ENCODE results near the gene AGBL1. TPM values are rescaled to one million over a fixed set of nuclear protein-coding genes. Genes with fewer than 3 reads are reported as not detected.

AGBL1 gene
- total and polyA plus RNA-seq, 2 donors (not counting 1 experiment from before 2014, with no cell fraction given) = not detected

DNA sequence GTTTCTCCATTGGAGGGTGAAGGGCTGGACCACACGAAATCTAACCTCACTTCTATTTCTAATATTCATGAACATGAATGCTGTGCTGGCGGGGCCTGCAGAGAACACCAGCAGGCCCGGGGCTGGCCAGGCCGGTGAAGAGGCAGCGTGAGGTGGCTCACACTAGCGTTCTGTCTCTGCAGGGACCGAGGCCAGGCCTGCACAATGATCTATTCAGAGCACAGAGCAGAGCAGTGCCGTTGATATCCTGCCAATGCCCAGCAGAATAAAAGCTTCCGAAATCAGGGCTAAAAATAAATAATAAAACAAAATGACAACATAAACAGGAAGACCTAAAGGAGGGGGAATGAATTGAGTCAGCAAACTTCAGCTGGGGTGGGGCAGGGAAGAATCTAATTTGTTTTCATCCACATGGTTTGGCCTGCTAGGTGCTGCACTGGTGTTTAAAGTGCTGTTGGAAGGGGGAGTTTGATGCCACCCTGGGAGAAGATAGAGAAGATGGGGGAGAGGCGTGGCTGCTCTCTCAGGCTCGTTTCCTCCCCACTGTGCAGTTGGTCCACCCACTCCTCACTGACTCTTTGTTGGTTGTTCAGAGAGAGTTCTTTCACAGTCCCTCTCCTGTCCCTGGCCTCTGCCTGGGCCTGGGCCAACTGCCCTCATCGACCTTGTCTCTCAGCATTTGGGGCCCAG, 837.1 kb downstream of the AGBL1 start:
- Mint-ChIP-seq H3K27me3 (no peaks in the 10 kb centered on the region), H3K4me1 (no peaks in the 10 kb centered on the region), H3K27ac (no peak overlapping the region), H3K4me3 (no peak overlapping the region), H3K9me3 (ENCODE audit: insufficient read depth) (no peaks in the 10 kb centered on the region)
- Histone ChIP-seq H2AFZ (ENCODE audit: insufficient read depth, low read depth, low read length, poor library complexity, severe bottlenecking) (no peak overlapping the region), H3K79me2 (ENCODE audit: control insufficient read depth, insufficient read depth, low read length) (no peaks in the 10 kb centered on the region), H3K27ac (ENCODE audit: low read length in 2 of 2) (no peak overlapping the region), H3K9me3 (ENCODE audit: control extremely low read depth in 1 of 3, control insufficient read depth in 2 of 3, insufficient read depth in 1 of 3, low read length in 2 of 3) (peaks cover 0 to 3% (median 0%) of the 10 kb centered on the region in 3 donors), H4K20me1 (ENCODE audit: control insufficient read depth, insufficient read depth, low read length, poor library complexity, severe bottlenecking) (no peaks in the 10 kb centered on the region), H3K9ac (ENCODE audit: low read length) (no peak overlapping the region), H3K4me2 (replicated peaks; ENCODE audit: low read depth, low read length, poor library complexity, severe bottlenecking) (no peak overlapping the region), H3K4me3 (ENCODE audit: control extremely low read depth in 1 of 5, extremely low read depth in 1 of 5, insufficient read depth in 1 of 5, low read depth in 2 of 5, low read length in 4 of 5) (no peak overlapping the region), H3K27me3 (replicated peaks in 1 of 4; ENCODE audit: control extremely low read depth in 1 of 4, control insufficient read depth in 3 of 4, insufficient read depth in 4 of 4, low read length in 3 of 4) (no peaks in the 10 kb centered on the region), H3K4me1 (ENCODE audit: control insufficient read depth in 2 of 2, insufficient read depth in 2 of 2, low read length in 2 of 2) (no peaks in the 10 kb centered on the region), H3K36me3 (replicated peaks in 1 of 2; ENCODE audit: control extremely low read depth in 1 of 2, control insufficient read depth in 1 of 2, extremely low read depth in 1 of 2, insufficient read depth in 2 of 2, low read length in 1 of 2) (no peaks in the 10 kb centered on the region)
- WGBS (ENCODE audit: insufficient coverage) = 70% methylated on average over 7 of the region's 12 CpGs
- DNase-seq (no peak), ATAC-seq (ENCODE audit: low read depth) (no peak)
- CTCF ChIA-PET = no interaction called here
- intact Hi-C loops (cut with micrococcal nuclease) = loop anchor here (2.0 kb wide), 1 partner anchor 60 kb away; no protein-coding TSS in a partner anchor
- POLR2A ChIA-PET = no interaction called here
- TF ChIP-seq, protein P1, sequence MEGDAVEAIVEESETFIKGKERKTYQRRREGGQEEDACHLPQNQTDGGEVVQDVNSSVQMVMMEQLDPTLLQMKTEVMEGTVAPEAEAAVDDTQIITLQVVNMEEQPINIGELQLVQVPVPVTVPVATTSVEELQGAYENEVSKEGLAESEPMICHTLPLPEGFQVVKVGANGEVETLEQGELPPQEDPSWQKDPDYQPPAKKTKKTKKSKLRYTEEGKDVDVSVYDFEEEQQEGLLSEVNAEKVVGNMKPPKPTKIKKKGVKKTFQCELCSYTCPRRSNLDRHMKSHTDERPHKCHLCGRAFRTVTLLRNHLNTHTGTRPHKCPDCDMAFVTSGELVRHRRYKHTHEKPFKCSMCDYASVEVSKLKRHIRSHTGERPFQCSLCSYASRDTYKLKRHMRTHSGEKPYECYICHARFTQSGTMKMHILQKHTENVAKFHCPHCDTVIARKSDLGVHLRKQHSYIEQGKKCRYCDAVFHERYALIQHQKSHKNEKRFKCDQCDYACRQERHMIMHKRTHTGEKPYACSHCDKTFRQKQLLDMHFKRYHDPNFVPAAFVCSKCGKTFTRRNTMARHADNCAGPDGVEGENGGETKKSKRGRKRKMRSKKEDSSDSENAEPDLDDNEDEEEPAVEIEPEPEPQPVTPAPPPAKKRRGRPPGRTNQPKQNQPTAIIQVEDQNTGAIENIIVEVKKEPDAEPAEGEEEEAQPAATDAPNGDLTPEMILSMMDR (IDR thresholded peaks at IDR 0.05) = no peak

DNA sequence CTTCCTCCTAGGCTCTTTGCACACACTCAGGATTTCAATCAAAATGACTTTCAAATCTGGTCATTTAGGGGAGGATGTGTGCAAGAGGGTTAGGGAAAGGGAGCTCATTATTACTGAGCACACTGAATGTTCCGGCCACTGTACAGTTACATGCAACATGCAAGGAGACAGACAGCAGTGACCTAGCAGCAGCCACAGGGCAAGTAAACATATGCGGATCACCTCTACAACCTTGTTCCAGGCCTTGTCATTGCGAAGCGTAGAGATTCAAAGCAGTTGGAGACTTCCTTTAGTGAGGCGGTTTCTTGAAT, 837.6 kb downstream of the AGBL1 start:
- H3K4me1 Mint-ChIP-seq = no peaks in the 10 kb centered on the region
- Histone ChIP-seq H3K27me3 (replicated peaks in 1 of 4; ENCODE audit: control extremely low read depth in 1 of 4, control insufficient read depth in 3 of 4, insufficient read depth in 4 of 4, low read length in 3 of 4) (no peaks in the 10 kb centered on the region), H3K4me3 (ENCODE audit: control extremely low read depth in 1 of 5, extremely low read depth in 1 of 5, insufficient read depth in 1 of 5, low read depth in 2 of 5, low read length in 4 of 5) (no peak overlapping the region), H3K9me3 (ENCODE audit: control extremely low read depth in 1 of 3, control insufficient read depth in 2 of 3, insufficient read depth in 1 of 3, low read length in 2 of 3) (peaks cover 0 to 3% (median 0%) of the 10 kb centered on the region in 3 donors), H3K79me2 (ENCODE audit: control insufficient read depth, insufficient read depth, low read length) (no peaks in the 10 kb centered on the region), H3K36me3 (replicated peaks in 1 of 2; ENCODE audit: control extremely low read depth in 1 of 2, control insufficient read depth in 1 of 2, extremely low read depth in 1 of 2, insufficient read depth in 2 of 2, low read length in 1 of 2) (no peaks in the 10 kb centered on the region), H3K9ac (ENCODE audit: low read length) (no peak overlapping the region), H2AFZ (ENCODE audit: insufficient read depth, low read depth, low read length, poor library complexity, severe bottlenecking) (no peak overlapping the region), H3K27ac (ENCODE audit: low read length in 2 of 2) (no peak overlapping the region), H3K4me2 (replicated peaks; ENCODE audit: low read depth, low read length, poor library complexity, severe bottlenecking) (no peak overlapping the region), H4K20me1 (ENCODE audit: control insufficient read depth, insufficient read depth, low read length, poor library complexity, severe bottlenecking) (no peaks in the 10 kb centered on the region), H3K4me1 (ENCODE audit: control insufficient read depth in 2 of 2, insufficient read depth in 2 of 2, low read length in 2 of 2) (no peaks in the 10 kb centered on the region)
- H3K9me3 Mint-ChIP-seq (ENCODE audit: insufficient read depth) = no peaks in the 10 kb centered on the region
- ChIA-PET CTCF (no interaction called here), POLR2A (no interaction called here)
- TF ChIP-seq EZH2 (IDR thresholded peaks at IDR 0.05; ENCODE audit: borderline replicate concordance, insufficient read depth, low read depth, low read length, poor library complexity, severe bottlenecking) = no peak
- TF ChIP-seq, protein P1 (IDR thresholded peaks at IDR 0.05) = no peak
- 93% methylated on average over 4 of the region's 5 CpGs for WGBS (ENCODE audit: insufficient coverage)
- H3K27ac Mint-ChIP-seq = no peak overlapping the region
- intact Hi-C loops (cut with micrococcal nuclease) = loop anchor here (2.0 kb wide), 1 partner anchor 59 kb away; no protein-coding TSS in a partner anchor
- no peak for ATAC-seq (ENCODE audit: low read depth)
- DNase-seq = no peak
- H3K27me3 Mint-ChIP-seq = no peaks in the 10 kb centered on the region
- no peak overlapping the region for H3K4me3 Mint-ChIP-seq

All from B cell (primary cell).